GM18867 (cell line): ENCODE data around the gene NR2C2.

Source experiments
- ATAC-seq: cut with Tn5 transposase; IDR thresholded peaks from one replicate; pipeline ENCODE4 v1.9.1; 2021; ENCODE audit warnings: mild to moderate bottlenecking, moderate library complexity; ENCODE audit not compliant: unreplicated experiment

Gene NR2C2

DNA sequence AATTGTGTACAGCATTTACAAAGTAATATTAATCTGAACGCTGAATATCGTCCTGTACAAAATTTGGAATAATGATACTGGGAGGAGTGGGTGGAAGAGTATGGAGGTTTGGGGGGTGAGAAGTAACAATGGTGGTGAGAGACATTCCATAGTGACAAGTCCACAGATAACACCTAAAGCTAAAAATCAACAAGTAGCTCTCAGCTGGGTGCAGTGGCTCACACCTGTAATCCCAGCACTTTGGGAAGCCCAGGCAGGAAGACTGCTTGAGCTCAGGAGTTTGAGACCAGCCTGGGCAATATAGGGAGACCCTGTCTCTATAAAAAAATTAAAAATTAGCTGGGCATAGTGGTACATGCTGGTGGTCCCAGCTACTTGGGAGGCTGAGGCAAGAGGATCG is 112.6 kb downstream of the NR2C2 start:
- ATAC-seq: no peak

DNA sequence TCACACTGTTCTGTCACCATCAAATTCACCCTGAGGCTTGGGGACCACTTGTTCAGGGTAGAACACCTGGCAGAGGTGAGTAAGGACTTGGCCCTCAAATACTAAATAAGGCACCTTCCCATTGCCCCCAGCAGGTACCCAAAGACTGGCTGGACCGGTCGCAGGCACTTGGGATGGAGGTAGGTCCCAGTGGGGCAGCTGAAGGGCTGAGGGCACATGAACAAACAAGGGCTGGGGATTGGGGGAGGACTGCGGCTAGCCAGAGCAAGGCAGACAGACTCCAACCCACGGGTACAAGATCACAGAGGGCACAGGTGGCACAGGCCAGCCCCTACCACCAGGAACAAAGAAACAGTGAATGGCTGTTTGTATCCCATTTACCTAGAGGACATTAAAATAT is 115.9 kb downstream of the NR2C2 start:
- no peak for ATAC-seq

DNA sequence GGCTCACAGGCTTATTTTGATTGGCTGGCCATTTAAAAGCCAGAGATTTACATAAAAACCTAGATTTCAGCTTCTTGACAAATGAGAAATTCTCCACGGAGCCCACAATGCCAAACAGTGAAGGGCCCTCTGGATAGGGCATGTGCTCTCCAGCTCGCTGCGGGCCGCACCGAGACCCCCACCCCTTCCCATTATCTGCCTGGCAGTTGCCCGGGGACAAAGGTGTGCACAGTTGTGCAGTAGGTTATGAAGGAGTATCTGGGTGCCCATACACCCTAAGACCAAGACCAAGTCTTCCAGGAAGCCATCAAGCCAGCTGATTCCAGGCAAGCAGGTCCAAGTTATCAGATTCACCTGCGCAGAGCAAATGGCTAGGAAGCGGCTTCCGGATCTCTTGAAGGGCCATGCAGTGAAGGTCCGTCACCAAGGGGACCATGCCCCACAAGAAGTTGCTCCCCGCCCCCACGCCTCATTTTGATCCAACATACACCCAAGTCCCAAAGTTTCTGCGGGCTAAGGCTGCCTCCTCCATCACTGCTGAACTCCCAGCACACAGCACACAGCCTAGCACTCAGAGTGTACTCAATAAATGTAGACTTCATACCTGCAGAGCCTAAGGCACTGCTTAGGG is 116.4 kb downstream of the NR2C2 start:
- no peak for ATAC-seq

DNA sequence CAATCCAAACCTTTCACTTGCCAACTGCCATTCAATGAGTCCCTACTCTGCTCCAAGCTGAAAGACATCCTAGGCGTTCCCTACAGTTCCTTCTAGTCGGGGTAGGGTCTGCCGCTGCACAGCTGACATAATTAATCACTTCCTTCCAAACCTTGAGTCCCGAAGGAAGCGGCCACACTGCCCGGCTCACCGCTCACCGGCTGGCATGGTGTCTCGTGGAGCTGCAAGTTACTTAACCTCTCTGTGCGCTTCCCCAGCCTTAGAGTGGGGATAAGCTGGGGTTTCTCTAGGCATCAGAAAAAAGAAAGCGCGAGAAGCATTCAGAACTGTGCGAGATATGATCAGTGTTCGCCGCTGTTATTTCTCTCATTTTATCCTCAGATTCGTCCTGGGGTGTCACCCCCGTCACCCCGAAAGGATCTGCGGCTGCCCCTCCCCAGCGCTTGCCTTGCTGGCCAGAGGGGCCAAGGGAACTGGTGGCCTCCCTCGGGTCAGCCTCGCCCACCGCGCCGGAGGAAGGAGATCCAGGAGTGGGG is 117.0 kb downstream of the NR2C2 start:
- peak; percentile 24 for ATAC-seq

DNA sequence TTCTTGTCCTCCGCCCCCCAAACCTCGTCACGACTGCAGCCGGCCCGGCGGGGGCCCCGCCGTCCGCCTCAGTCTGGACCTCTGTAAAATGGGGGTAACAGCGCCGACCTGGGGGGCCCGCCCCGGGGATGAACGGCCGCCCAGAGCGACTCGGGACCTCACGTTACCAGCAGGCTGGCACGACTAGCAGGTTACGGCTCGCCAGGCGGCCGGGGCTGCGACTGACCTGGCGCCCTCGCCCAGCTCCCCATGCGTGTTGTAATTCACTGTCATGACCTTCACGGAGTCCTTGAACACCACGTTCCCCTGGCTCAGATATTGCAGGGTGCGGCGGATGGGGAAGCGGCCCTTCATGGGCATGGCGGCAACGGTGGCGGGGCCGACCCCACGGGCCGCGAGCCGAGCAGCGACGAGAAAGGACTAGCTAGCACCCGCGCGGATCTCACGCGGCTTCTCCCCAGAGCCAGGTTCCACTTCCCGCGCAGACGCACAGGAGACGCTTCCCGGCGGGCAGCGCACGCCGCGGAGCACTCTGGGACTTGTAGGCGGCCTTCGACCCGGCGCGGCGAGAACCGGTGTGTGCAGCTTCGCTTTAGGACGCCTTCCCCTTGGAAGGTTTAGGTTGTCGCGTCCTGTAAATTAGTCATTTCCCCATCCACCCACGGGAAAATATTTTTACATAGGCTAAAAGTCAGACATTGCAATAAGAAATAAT is 117.6 kb downstream of the NR2C2 start, which contains the start of gene MRPS25:
TSS of gene MRPS25 (minus strand) at position 481 of the 715 bp plus-strand sequence. CDS start at position 360, 121 bp downstream.
- ATAC-seq: peak; percentile 96

DNA sequence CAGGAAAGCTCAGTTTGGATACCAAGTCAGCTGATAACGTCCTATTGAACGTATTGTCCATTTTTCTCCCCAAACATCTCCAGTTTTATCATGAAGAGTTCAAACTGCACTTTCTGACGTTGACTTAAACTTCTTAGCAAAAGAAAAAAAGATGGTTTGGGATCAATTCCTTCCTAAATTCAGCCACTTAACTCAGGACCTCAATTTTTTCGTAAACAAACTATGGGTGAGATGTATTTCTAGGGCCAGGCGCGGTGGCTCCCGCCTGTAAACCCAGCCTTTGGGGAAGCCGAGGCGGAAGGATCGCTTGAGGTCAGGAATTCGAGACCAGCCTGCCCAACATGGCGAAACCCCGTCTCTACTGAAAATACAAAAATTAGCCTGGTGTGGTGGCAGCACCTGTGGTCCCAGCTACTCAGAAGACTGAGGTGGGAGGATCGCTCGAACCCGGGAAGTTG is 118.2 kb downstream of the NR2C2 start:
- ATAC-seq: no peak

DNA sequence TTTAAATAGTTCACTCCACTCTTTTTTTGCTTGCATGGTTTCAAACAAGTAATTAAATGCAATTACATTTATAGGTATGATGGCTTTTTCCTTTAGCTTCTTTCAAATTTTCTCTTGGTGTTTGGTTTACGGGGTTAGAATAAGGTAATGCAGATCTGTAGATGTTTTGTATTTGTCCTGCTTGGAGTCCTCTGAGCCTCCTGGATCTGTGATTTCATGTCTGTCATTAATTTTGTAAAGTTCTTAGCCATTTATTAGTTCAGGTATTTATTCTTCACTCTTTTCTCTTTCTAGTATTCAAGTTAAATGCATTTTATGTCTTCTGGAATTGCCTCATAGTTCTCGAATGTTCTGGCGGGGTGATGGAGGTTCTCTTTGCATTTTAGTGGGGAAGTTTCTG is 119.1 kb downstream of the NR2C2 start:
- no peak for ATAC-seq

DNA sequence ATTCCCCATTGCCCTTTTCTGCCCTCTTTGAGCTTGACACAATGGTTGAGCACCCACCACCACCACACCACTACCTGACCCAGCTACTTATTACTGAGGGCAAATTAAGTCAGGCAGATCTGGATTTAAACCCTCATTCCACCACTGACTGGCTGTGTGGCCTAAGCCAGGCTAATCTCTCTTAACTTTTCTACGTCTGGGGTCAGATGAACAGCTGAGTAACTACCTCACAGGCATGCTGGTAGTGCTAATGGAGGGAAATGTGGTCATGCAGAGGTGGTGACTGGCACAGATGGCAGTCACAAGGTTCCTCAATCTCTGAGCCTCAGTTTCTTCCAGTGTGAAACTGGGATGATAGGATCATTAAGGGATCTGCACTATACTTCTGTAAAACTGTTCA is 122.1 kb downstream of the NR2C2 start:
- no peak for ATAC-seq

DNA sequence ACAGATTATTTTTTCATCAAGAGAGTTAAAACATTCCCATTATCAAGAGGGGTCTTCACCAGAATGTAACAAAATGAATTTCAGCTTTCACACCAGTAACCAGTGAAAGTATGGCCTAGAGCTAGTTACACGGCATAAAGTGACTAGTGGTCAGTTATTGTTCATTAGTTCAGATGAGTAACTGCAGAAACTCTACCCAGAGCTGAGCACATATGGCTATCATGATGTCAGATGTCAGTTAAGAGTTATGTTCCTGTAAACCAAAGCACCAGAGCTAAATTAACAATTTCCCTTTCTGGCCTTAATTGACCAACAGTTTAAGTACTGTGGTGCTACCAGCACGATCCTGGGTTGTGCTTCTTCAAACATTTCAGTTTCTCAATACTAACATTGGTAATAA is 124.3 kb downstream of the NR2C2 start:
- ATAC-seq: no peak

DNA sequence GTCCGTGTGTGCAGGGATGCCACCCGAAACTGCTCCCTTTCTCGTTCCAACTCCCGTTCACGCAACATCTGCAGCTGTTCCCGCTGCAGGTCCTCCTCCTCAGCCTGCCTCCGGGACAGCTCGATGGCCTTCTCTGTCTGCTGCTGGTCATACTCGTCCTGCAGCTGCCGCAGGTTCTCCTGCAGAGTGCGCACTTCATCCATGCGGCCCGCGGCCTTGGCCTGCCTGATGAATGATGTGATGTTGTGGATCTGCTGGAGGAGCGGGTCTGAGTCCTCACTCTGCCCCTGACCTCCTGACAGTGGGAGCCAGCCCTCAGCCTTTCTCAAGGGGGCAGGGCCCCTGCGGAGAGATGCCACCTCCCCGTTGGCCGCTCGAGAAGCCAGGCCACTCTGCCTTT is 127.1 kb downstream of the NR2C2 start:
- no peak for ATAC-seq

DNA sequence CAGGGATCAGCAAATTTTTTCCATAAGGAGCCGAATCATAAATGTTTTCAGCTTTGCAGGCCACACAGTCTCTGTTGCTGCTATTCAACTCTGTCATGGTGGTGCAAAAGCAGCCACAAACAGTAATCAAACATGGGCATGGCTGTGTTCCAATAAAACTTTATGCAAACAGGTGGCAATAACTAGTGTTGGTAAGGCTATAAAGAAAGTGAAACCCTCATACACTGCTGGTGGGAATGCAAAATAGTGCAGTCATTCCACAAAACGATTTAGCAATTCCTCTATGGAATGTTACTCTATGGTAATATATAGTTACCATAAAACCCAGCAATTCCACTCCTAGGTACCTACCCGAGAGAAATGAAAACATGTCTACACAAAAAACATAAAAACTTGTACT is 131.7 kb downstream of the NR2C2 start:
- no peak for ATAC-seq

DNA sequence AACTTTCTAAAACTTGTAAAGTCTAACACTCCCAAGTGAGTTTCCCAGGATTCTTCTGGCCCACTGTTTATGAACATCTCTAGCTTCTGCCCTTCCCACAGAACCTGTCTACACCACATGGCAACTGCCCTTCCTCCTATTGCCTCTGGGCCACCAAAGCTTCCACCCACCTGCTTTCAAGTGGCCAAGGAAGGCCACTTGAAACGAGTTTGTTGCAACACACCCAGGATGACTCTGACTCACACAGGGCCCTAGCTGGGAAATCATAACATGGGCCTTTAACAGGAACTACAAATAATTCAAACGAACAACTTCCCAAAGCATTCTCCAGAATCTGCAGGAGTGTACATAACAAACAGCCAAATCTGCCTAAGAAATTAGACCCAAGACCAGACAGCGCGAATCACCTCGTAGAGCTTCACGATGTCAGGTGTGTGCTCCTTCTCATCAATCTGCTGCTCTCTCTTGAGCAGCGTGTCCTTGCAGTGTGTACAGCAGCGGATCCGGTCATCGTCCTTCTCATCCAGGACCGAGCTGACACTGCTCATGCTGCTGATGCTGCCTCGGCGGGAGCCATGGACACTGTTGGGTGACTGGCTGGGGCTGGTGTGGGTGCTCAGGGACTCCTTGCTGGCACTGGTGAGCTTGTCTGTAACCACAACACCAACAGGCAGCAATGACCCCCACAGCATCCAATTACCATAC is 134.7 kb downstream of the NR2C2 start:
- ATAC-seq: no peak

DNA sequence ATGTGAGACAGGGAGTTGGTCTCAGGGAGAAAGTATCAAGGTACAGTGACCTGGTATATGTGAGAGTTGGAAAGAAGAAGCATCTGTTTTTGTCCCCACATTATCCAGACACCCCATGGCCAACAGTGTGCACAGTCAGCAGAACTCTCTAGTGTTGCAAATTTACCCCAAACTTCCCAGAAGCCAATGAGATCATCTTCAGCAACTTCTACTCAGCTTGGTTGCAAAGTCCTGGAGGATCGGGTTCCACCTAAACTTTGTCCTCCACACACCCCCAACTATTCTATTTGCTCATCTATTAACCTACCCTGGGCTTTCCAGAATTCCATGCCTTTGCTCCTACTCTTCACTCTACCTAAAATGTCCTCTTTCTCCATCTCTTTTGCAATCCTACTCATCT is 135.9 kb downstream of the NR2C2 start:
- no peak for ATAC-seq

DNA sequence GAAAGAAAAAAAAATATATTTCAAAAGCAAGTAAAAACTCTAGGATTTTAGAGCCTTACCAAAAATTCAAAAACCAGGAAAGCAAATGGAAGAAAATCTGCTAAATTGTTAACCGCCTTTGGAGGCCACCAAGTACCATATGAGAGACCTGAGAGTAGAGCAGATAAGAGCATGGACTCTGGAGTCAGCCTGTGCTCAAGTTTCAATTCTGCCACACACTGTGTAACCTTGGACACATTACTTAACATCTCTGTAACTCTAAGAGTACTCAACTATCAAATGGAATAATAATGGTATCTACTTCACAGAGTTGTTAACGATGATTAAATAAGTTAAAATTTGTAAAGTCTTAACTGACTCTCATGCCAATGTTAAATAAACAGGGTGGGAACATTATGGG is 138.9 kb downstream of the NR2C2 start:
- ATAC-seq: no peak

DNA sequence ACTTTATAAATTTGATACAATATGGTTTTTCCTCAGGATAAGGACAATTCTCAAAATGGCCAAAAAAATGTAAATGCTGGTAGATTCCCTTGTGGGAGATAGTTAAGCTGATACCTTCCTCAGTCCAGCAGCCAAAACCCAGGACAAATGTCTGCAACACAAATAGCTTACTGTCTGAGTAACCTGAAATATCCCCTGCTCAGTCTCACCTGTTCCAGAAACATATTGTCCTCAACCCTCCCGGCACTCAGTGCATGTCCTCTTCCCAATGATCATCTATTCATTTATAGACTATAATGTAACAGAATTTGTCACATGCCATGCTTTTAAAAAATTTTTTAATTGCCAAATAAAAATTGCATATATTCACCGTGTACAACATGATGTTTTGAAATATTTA is 139.3 kb downstream of the NR2C2 start:
- ATAC-seq: no peak

DNA sequence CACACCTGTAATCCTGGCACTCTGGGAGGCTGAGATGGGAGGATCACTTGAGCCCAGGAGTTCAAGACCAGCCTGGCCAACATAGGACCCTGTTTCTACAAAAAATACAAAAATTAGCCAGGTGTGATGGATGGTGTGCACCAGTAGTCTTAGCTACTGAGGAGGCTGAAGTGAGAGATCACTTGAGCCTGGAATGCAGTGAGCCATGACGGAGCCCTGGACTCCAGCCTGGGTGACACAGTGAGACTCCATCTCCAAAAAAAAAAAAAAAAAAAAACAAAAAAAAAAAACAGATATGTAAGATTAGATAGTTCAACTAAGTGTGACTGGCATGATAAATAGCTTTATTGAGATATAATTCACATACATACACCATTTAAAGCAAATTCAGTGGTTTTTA is 141.8 kb downstream of the NR2C2 start:
- no peak for ATAC-seq

DNA sequence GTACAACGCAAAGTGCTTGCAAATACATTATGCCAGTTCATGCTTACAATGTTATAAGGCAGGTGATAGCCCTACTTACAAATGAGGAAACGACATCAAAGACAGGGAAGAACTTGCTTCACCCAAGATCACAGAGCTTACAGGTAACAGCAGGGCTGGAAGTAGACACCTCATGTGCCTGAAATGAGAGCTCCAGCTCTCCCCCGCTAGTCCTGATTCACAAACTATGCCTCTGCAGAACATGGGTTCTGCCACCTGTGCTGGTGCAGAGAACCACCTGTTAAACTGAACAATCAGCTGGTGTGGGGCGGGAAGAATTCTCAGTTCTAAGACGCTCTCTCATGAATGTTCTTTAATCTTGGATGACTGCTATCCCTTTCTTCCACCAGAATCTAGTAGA is 144.2 kb downstream of the NR2C2 start:
- ATAC-seq: no peak

DNA sequence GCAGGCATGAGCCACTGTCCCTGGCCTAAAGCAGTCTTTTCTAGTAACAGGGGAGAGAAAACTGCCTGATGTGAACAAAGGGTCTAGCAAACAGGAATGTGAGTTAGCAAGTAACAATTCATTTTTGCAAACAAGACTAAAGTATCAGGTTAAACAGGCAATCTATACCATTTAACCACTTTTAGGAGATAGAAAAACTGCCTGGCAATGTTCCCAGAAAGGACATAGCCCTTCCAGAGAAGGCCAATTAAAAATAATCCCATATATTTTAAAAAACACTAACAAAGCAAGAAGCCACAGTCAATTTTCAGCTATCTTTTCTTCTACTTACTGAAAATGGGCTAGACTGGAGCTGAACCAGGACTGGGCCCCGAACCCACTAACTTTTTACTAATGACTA is 145.3 kb downstream of the NR2C2 start:
- ATAC-seq: no peak

DNA sequence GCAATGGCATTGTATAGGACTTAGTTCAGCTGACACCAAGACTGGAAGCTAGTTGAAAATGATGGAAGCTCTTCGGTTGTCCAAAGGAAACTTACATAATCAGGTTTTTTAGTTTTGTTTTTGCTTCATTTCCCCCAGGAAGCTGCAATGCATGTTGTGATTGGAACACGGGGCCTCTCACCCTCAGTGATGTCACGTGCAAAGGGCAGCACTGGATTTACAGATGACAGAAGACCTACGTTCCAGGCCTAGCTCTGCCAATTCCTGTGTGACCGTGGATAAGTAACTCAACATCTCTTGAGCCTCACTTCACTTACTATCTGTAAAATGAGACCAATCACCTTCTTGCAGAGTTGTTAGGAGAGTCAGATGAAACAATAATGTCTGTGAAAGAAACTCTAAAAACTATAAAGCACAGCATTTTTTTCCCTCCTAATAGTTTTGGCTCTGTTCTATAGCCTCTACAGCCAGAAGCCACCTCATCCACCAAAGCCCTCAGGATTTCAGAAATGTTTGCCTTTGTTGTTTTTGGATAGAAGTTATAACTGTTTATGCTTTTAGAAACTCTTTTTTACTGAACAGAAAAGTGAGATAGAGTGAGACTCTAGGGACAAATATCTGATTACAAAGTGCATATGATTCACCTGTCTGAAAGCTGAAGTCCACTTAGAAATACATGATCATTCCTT is 146.9 kb downstream of the NR2C2 start:
- ATAC-seq: no peak

DNA sequence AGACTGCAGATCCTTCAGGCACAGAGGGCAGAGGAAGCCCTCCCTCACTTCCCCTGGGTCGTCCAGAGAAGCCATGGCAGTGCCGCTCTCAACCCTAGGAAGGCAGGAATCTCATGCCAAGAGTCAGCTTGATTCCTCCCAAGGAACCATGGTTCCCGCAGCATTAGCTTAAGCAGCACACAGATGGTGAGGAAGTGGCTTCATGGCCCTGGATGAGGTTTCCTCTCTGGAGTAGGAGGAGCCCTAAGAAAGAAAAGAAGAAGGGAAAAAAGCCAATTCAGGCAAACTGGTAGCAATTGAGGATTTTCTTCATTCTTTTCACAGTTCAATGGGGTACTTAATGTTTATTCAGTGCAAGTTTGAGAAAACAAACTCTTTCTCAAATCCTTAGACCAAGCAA is 148.7 kb downstream of the NR2C2 start:
- no peak for ATAC-seq

DNA sequence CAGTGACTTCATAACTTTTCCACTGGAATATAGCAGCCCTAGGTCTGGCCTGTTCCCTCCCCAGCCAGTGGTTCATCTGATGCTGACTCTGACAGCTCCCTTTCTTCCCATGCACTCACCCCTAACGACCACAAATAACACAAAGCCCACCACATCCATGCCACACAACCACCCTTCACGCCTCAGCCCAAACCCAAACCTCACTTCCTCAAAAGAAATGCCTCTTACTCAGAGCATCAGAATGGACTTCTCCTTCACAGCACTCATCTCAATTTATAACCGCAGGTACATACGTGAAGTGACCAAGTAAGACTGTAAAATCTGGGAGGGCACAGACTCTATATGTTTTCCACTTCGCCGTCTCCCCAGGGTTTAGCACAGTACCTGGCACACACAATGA is 150.5 kb downstream of the NR2C2 start:
- ATAC-seq: no peak
